HG03521 (cell line): ENCODE measurements around the gene C1QTNF6.
"Not testable (repeated sequence)": the region's sequence is repeated elsewhere in the genome, so short reads cannot be mapped to it uniquely, and the experiment has no call there.

Experiments used
- ATAC-seq: cut with Tn5 transposase; IDR thresholded peaks from one replicate; pipeline ENCODE4 v1.9.1; 2021; ENCODE audit warnings: mild to moderate bottlenecking, moderate library complexity; ENCODE audit not compliant: unreplicated experiment

The C1QTNF6 gene

DNA sequence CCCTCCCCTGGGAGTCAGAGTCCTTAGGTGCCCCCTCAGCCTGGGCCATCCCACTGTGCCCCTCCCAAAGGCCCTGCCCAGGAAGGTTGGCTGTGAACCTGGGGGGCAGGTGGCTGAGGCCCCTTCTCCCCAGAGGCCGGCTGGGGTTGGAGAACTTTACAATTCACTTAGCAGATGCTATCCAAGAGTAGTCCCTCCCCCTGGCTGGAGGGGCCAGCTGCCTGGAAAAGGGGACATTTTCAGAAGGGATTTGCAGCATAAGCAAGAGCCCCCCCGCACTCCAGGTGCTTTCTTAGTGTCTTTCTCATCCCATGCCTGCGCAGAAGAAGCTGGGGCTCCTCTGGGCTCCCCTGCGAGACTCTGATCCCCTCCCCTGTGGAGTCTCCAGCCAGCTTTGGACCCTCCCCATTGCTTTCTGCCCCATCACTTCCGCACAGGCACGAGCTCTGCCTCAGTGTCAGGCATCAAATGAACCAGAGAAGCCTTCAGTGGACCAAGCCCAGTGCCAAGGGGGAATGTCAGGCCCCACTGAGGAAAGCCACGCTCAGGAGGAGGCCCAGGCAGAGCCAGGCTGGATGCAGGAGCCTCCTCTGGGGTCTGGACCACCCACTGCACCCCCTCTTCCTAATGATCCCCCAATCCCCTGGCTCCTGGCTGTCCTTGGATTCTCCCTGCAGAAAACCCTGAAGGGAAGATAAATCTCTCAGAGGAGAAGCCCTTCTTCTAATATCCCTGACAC lies 20.5 kb upstream of the C1QTNF6 start:
- no peak for ATAC-seq

DNA sequence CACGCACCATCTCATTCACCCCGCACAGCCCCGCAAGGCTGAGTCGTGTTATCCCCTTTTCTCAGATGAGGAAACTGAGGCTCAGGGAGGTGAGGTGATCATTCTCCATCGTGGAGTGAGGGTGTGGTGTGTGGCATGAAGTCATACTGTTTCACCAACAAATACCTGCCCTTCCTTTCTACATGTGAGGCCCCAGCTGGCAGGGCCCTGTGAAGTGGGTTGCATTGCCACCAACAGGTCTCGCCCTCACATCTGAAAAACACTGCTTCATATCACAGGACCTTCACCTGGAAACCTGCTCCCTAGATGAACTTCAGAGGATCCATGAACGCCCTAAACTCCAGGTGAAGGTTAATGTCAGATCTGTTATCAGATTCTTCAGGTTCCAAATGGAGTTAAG lies 19.9 kb upstream of the C1QTNF6 start:
- no peak for ATAC-seq

DNA sequence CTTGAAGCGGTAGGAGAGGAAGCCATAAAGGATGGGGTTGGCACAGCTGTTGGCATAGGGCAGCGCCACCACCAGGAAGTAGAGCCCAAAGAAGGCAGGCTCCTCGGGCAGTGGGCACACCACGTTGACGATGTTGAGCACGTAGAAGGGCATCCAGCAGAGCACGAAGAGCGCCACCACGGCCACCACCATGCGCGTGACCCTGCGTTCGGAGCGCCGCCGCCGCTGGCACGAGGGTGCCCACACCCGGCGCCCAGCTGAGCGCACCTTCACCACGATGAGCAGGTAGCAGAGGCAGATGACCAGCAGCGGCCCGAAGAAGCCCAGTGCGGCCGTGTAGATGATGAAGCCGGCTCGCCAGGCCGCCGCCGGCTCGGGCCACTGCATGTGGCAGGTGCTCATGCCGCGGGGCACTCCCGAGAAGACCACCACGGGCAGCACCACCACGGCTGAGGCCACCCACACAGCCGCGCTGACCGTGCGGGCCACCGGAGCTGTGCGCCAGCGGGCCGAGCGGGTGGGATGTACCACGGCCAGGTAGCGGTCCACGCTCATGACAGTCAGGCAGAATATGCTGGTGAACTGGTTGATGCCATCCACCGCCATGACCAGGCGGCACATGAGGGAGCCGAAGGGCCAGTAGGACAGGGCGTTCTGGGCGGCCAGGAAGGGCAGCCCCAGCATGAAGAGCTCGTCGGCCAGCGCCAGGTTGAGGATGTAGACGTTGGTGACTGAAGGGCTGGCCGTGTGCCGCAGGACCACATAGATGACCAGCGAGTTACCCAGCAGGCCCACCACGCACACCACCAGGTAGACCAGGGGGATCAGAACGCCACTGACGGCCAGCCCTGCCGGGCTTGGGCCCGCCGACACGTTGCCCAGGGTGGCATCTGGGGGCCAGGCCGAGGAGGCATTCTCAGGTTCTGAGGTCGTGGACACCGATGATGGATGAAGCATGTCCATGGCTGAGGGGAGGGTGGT lies 19.1 kb upstream of the C1QTNF6 start:
- no peak for ATAC-seq

DNA sequence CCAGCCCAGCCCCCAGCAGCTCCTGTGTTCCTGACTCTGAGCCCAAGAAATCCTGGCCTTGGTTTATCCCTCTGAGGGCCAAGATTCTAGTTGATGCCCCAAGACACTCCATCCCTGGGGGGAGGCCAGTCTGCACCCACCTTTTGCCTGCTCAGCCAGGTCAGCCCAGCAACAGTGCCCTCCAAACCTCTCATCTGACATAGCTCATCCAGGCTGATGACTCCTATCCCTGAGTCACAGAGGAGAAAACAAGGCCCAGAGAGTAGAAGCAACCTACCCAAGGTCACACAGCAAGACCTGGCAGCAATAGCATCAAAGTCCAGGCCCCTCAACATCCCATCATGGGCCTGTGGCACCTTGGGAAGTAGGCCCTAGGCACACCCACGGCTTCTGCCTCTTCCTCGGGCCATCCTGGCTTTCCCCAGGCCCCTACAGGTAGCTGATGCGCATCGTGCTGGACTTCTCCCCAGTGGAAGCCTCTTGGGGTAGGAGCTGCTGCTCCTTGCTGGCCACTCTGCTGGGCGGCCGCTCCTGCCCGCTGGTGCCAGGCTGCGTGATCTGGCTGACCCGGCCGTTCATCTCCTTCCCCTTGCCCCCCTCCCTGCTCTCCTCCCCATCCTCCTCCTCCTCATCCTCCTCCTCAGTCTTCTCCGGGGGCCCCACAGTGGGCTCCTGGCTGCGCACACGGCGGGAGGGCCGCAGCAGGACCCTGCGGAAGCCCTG lies 18.2 kb upstream of the C1QTNF6 start:
- ATAC-seq = no peak

DNA sequence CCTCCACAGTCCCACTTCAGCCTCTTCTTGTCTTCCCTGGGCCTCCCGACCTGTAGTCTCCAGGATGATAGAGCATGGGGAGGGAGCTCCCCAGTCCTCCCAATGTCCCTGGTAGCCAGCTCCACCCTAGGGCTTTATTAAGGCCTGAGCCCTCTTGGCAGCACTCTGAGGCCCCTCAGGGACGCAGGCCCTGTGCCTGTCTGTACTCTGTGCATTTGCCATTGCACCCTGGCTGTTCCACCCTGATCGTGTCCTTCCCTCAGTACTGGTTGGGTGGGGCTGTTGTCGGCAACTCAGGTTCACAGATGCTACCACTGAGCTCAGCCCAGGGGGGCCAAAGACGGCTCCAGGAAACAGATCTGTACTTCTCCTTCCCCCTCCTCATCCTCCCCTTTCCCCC lies 17.0 kb upstream of the C1QTNF6 start:
- no peak for ATAC-seq

DNA sequence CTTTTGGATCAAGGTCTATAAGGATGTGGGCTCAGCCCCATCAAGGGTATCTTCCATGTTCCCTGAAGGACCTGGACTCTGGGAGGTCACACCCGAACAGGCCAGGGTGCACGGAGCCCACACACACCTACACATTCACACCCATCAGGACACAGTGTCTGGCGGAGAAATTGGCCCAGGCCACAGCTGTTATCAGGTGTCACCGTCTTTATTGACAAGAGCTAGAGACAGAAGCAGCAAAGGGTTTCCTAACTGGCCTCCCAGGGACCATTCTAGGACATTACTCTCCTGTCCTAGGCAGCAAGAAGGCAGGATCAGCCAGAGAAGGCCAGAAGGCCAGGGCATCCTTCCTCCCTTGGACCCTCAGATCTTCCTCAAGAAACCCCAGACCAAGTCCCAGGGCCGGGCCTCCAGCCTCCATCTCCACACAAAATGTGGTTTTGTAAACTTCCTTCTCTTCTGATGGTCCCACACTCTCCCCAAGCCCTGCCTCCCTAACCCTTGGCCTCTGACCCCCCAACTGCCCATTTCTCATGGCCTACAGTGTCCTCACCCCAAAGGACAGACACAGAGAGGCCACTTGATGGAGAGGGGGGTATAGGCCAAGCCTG lies 16.1 kb upstream of the C1QTNF6 start:
- no peak for ATAC-seq

DNA sequence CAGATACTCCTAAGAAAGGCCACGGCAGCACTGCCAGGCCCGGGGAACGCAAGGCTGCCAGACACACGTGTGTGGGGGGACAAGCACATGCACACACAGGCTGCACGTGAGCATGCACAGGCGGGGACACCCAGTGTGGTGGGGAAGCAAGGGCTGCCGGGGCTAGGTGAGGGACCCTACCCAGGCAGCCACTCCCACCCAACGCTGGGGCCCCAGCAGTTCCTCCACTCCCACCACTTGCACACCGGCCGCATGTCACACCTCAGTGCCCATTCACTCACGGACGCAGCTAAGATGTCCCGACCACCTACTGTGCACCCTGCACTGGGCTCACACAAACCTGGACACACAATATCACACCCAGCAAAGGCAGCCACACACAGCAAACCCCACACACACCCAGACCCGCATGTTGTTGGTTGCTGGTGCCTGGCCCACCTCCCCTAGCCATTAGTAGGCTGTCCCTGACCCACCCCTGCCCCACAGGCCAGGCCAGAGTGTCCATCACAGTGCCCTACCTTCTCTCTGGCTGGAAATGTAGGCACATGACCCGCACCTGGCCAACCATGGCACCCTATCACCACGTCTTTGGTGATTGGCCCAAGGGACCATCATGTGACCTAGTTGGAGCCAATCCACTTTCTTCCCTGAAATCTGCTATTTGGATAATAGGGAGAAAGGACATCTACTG lies 15.5 kb upstream of the C1QTNF6 start:
- no peak for ATAC-seq

DNA sequence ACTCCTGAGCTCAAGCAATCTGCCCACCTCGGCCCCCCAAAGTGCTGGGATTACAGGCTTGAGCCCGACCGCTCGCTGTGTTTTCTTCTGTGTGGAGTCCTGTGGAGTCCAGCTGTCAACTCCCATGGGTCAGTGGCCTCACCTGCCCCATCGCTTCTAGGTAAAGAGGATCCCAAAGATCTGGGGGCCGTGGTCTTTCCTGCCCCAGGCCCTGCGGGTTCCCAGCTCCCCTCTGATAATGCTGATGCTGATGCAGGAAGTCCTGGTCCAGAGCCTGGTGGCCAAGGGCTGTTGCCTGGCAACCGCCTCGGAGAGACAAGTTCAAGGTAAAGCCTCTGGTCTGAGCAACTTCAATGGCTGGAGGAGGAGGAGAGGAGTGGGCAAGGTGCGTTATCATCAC lies 14.7 kb upstream of the C1QTNF6 start:
- ATAC-seq = no peak

DNA sequence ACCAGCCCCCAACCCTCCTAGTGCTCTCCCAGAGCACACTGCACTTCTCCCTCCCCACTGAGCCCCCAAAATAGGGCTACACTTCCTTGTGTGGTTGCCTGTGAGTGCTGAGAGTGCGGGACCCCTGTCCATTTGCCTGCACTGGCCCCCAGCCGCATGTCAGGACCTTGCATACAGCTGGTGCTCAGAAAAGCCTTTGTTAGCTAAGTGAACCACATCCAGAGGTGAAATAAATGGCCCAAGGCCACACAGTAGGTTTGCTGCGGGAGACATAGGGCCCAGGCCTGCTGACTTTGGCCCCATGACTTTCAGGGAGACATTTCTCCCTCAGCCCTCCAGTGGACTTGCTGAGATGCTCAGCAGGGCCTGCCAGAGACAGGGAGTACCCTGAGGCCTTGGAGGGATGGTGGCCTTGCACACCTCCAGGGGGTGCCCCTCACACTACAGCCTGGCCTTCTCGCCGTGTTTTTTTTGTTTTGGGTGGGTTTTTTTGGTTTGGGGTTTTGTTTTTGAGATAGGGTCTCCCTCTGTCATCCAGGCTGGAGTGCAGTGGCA lies 14.0 kb upstream of the C1QTNF6 start:
- no peak for ATAC-seq

DNA sequence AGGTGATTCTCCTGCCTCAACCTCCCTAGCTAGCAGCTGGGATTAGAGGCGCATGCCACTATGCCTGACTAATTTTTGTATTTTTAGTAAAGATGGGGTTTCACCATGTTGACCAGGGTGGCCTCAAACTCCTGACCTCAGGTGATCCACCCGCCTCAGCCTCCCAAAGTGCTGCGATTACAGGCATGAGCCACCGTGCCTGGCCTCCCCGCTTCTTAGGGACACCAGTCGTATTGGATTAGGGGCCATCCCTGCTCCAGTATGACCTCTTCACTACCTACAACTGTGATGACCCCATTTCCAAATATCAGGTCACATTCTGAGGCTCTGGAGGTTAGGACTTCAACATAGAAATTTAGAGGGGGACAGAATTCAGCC lies 13.4 kb upstream of the C1QTNF6 start:
- ATAC-seq = not testable (repeated sequence)

DNA sequence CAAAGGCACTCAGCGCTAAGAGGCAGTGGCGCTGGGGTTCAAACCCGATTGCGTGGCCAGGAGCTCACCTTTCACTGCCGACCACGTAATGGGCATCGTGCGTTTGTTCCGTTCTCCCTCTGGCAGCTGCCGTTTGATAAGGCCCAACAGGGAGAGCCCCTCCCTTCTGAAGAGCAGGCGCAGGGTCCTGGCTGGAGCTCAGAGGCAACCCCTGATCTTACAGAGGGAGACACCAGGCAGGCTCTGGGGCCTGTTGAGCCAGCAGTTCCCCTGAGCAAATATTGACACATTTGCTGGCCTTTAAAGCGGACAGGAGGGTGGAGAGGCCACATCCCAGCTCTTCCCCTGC lies 11.7 kb upstream of the C1QTNF6 start:
- ATAC-seq = no peak

DNA sequence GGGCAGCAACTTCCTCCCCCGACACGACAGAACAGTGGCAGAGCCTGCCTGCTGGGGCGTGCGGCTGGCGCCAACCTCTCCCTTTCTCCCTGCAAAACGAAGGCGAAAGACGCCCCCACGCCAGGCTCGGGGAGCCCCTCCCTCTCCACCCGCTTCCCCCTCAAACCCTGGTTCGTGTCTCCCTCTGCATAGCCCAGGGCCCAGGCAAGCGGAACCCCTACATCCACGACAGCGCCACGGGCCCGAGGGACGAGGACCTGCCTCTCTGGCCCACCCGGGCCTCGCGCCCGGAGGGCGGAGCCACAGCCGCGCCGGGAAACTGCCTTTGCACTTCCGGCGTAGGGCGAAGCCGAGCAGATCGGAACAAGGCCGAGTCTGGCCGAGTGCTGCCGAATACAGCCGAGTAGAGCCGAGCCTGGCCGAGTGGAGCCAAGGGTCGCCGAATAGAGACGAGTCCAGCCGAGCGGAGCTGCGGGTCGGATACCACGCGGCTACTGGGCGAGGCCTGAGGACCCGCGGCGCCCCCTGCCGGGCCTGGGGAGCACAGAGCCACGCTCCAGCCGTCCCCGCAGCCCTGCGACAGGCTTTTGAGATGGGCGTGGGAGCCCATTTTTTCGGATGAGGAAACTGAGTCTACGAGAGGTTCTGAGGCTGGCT lies 11.2 kb upstream of the C1QTNF6 start:
- ATAC-seq = peak; percentile 93

DNA sequence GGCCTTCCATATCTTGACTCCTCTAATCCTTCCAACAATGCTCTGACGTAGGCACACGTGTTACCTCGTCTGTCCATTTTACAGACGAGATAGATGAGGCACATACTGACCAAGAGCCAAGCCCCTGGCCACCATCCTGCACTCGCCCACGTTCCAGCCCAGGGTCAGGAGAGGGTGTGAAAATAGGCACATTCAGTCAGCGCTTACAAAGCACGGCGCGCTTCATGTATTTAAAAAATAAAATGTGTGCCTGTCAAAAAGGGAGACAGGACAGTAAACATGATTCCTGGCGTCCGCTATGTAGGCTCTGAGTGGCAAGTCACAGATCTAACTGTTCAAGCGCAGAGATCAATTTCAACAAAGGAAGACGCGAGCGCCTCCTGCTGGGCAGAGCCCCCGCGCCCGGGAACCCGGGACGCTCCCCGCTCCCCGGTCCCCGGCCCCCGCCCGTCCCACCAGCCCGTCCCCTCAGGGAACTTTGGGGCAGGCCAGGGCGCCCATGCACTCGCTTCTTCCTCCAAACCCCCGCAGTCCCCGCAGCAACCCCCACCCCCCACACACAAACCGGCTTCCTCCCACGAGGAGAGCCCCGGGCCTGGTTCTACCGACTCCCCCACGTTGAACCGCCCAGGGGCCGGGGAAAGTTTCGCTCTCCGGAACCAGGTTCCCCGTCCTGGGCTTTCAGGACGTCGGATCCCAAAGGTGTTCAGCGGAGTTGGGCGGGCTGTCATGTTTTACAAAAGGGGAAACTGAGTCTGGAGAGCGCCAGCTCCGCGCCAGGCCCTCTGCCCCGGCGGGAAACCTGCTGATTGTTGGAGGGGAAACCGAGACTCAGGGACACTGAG lies 10.4 kb upstream of the C1QTNF6 start:
- no peak for ATAC-seq

DNA sequence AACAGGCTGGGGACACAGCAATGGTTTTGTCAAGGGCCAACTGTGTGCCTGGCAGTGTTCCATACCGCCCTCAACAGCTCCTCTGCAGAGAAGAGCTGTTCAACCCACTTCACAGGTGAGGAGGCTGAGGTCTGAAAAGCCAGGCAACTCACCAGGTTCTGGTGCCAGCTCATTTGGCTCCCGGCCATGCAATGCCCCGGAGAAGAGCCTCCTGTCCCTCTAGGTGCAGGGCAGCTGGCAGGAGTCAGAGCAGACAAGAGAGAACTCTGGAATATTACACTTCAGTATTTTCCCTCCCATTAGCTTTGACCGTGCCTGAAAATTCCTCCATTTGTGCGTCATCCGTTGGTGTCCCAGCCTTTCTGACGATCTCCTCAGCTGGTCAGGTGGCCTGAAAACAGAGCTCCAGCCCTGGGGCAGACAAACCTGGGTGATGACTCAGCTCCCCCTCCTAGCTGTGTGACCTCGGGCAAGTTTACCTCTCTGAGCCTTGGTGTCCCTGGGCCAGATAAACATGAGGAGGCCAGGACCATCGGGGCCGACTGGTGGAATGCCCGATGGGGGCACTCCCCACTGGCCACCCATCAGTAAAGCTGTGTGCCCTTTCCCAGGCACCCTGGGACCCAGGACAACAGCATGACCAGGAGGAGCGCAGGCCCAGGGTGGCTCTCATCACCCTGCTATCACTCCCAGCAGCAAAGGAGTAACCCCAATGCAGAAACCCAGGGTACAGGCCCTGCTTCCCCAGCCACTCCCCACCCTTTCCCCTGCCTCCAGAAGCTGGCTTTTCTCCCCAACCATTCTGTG lies 9.6 kb upstream of the C1QTNF6 start:
- ATAC-seq = no peak

DNA sequence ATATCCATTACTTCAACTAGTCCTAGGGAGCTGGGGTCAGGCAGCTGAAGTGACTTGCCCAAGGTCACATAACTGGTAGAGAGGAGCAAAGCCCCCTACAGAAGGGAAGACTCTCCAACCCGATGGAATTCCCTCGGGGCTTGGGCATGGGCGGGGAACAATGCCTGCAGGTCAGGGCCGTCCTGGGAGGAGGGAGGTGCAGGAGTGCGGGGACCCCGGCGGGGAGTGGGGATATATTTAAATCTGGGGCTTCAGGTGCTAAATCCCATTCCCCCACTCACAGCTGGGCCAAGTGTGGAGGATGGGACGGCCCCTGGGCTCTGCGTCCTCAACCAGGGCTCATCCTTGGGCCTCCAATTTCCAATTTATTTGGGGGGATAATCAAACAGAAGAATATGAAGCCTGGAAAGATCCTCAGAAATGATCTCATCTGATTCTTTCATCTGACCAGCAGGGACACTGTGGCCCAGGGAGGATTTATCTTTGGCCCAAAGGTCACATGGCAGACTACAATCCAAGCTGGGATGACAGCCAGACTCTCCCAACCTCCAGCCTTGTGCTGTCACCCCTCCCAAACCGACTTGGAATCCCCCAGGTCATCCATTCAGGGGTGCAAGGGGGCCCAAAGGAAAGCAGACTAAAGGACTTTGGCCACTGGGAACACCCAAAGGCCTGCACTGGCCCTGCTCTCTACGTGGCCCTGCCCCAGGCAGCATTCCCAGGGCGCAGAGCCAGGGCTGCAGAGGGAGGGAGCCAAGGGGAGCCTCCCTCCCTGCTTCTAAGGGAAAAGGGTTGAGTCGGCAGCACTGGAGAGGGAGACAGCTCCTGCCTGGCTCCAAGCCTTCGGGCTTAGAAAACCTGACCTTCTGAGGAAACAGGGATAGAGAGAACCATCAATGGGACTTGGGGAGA lies 8.7 kb upstream of the C1QTNF6 start:
- no peak for ATAC-seq

DNA sequence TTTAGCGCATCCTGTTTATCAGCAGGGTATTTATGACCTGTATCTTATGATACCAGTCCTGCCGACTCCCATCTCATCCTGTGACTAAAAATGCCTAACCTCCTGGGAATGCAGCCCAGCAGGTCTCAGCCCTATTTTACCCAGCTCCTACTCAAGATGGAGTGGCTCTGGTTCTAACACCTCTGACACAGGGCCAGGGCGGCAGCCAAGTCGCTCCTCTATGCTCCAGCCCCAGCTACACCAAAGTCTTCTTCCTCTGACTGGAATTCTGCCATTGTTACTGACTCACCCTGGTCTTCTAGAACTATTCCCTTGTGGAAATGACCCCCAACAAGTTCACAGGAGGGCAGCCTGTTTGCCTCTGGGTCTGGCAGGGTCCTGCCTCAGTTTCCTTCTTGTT lies 7.9 kb upstream of the C1QTNF6 start:
- ATAC-seq = no peak

DNA sequence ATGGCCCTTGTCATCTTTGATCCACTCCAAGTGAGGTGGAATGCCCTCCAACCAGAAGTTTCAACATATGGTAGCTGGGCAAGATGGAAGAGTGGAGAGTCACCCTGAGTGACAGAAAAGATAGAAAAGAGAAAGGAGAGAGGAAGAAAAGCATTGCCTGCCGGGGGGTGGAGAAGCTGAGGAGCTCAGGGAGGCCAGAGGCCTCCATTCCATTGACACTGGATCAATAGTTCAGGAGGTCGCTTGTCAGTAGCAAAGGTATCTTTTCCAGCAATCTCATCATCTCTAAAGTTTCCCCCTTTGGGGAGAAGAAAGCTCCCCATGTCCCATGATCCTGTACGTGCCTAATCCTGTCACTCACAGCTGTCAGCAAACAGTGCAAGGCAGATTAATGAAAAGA lies 6.7 kb upstream of the C1QTNF6 start:
- ATAC-seq = no peak
